ENCODE measurements around the gene UGP2. TPM values are rescaled to one million over a fixed set of nuclear protein-coding genes. Genes with fewer than 3 reads are reported as not detected.

Gene UGP2
- total and polyA plus RNA-seq, 2 of the 4 experiments (the other 2 are of a cell fraction): 45.0 to 58.8 TPM

- H2BK15ac ChIP-seq (ENCODE audit: low read depth, low read length): no peak overlapping the region
- no TSS peak for BruUV-seq (replicated peaks)
- H3K18ac ChIP-seq (ENCODE audit: low read depth, low read length): no peak overlapping the region
- in situ Hi-C loops (cut with MboI; ENCODE audit: low sequenced_read_pairs): no loop called here
- no peak overlapping the region for H4K5ac ChIP-seq (ENCODE audit: low read depth, low read length)
- DNase-seq (peak; percentile 23), ATAC-seq (ENCODE audit: low read depth) (peak; percentile 25)
- WGBS, 2 experiments (ENCODE audit: extremely low coverage in 2 of 2, insufficient read length in 1 of 2): 25% methylated on average over 2 of the region's 4 CpGs; no CpG with 5 or more reads in 1 of the 2 experiments
- no peak overlapping the region for H3K9ac ChIP-seq (ENCODE audit: low read depth, low read length)
- H2BK5ac ChIP-seq (ENCODE audit: low read depth, low read length, poor library complexity, severe bottlenecking): no peak overlapping the region
- no peak overlapping the region for H2AK5ac ChIP-seq (ENCODE audit: low read depth, low read length)
- intact Hi-C loops (cut with micrococcal nuclease): no loop called here
- H3K27me3 ChIP-seq (ENCODE audit: control insufficient read depth, insufficient read depth, low read length): no peaks in the 10 kb centered on the region
- H4K91ac ChIP-seq (ENCODE audit: insufficient read depth, low read depth, low read length): no peak overlapping the region
- ChIA-PET CTCF (interaction anchor here (0.6 to 2.1 kb wide), 2 partner anchors 11 to 1981 kb away, joined by 6 to 8 read pairs; no protein-coding TSS in a partner anchor), POLR2A (ENCODE audit: unreplicated experiment) (no interaction called here)
- no peaks in the 10 kb centered on the region for H3K9me3 ChIP-seq (ENCODE audit: control insufficient read depth, insufficient read depth, low read length)
- no peak overlapping the region for H2BK20ac ChIP-seq (ENCODE audit: low read depth, low read length)
- H3K4me1 ChIP-seq (ENCODE audit: control insufficient read depth, insufficient read depth, low read length): peaks cover 5% of the 10 kb centered on the region
- H2BK120ac ChIP-seq (ENCODE audit: low read depth, low read length): no peak overlapping the region
- peaks cover 3% of the 10 kb centered on the region; the same call in 1 of the 2 replicates for H4K20me1 ChIP-seq (ENCODE audit: insufficient read depth, low read length)
- H4K8ac ChIP-seq (ENCODE audit: low read depth in 2 of 2, low read length in 2 of 2): no peak overlapping the region
- no peak overlapping the region for H3K4me2 ChIP-seq (ENCODE audit: low read depth, low read length)
- H3K4ac ChIP-seq (ENCODE audit: low read depth, low read length): no peak overlapping the region
- no peak overlapping the region for H3K56ac ChIP-seq (ENCODE audit: extremely low read depth, insufficient read depth, low read length)
- peaks cover 8% of the 10 kb centered on the region for H3K9me1 ChIP-seq (ENCODE audit: insufficient read depth, low read length)
- H3K4me3 ChIP-seq (ENCODE audit: insufficient read depth, low read depth, low read length): no peak overlapping the region
- peaks cover 11% of the 10 kb centered on the region for H3K36me3 ChIP-seq (ENCODE audit: control insufficient read depth, insufficient read depth, low read length)
- H2AK9ac ChIP-seq (replicated peaks; ENCODE audit: low read depth, low read length, poor library complexity): no peak overlapping the region
- H3K14ac ChIP-seq (replicated peaks; ENCODE audit: low read depth, low read length): no peak overlapping the region
- no peak overlapping the region for H3K27ac ChIP-seq (ENCODE audit: insufficient read depth, low read length)
- H3K79me1 ChIP-seq (ENCODE audit: low read depth in 1 of 2, low read length in 2 of 2): peaks cover 50 to 63% of the 10 kb centered on the region in 2 experiments
- no peak overlapping the region for H3K23ac ChIP-seq (ENCODE audit: low read depth, low read length)
- TF ChIP-seq USF2 (IDR thresholded peaks at IDR 0.05; ENCODE audit: low read depth, low read length) (no peak), RCOR1 (IDR thresholded peaks at IDR 0.05; ENCODE audit: insufficient replicate concordance, low read length) (no peak), RFX5 (IDR thresholded peaks at IDR 0.05; ENCODE audit: low read depth, low read length) (no peak)
- no peak overlapping the region for H2AFZ ChIP-seq (replicated peaks; ENCODE audit: low read length, poor library complexity)
- dilution Hi-C loops (cut with HindIII; ENCODE audit: low sequenced_read_pairs, unreplicated experiment): loop anchor here (25.0 kb wide), 1 partner anchor 185 kb away; no protein-coding TSS in a partner anchor
These were observed 30.2 kb downstream of the UGP2 start for GRCh38 chr2:63871864-63872263.
